ENCODE results near the gene EPHX1. TPM values are rescaled to one million over a fixed set of nuclear protein-coding genes. Genes with fewer than 3 reads are reported as not detected.

The EPHX1 gene
- total and polyA plus RNA-seq, 2 of the 8 experiments (the other 6 are each of a cell fraction or from before 2014, with no cell fraction given), result 45.3 to 79.1 TPM

DNA sequence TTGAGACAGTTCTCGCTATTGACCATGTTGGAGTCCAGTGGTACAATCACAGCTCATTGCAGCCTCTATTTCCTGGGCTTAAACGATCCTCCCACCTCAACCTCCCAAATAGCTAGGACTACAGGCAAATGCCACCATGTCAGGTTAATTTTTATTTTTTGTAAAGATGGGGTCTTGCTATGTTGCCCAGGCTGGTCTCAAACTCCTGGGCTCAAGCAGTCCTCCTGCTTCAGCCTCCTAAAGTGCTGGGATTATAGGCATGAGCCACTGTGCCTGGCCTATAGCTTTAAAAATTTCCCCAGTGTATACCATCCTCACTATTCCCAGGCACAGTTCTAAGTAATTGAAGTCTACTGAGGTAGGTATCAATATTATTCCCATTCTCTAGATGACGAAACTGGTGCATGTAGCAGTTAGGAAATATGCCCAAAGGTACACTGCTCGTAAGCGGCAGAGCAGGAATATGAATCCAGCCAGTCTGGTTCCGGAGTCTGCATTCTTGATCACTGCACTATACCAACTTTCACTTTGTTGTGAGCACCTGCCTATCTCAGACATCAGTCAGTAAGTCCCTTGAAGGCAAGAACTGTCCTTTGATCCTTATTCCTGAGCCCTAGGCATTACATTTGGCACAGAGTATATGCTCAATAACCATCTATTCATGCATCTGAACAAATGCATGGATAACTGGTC, 43.8 kb upstream of the EPHX1 start:
- Histone ChIP-seq H3K79me1 (ENCODE audit: low read depth, low read length) (no peaks in the 10 kb centered on the region), H3K27me3 (replicated peaks in 1 of 4; ENCODE audit: control insufficient read depth in 3 of 4, extremely low read depth in 1 of 4, insufficient read depth in 3 of 4, low read length in 3 of 4) (no peaks in the 10 kb centered on the region; a peak in 1 of 7 replicates), H3K9ac (replicated peaks in 1 of 4; ENCODE audit: extremely low read depth in 1 of 4, low read depth in 3 of 4, low read length in 3 of 4) (no peak overlapping the region; a peak in 1 of 7 replicates), H2AK5ac (ENCODE audit: low read depth, low read length) (no peak overlapping the region), H3K4me2 (ENCODE audit: insufficient read depth in 1 of 2, low read depth in 2 of 2, low read length in 2 of 2) (no peak overlapping the region), H3K27ac (ENCODE audit: low read depth, low read length) (no peak overlapping the region), H3K23me2 (ENCODE audit: low read depth, low read length) (0 out of 2 replicates have a peak, but pooled peaks cover 2% of the 10 kb centered on the region), H4K8ac (ENCODE audit: extremely low read depth, insufficient read depth, low read length) (no peak overlapping the region), H3K4ac (replicated peaks; ENCODE audit: insufficient read length, low read depth, low read length) (no peak overlapping the region), H2BK120ac (replicated peaks; ENCODE audit: low read depth, low read length) (no peak overlapping the region), H3K56ac (replicated peaks; ENCODE audit: insufficient read length, low read depth, low read length) (no peak overlapping the region), H3K23ac (ENCODE audit: insufficient read length) (no peak overlapping the region), H3K4me1 (replicated peaks in 1 of 4; ENCODE audit: control insufficient read depth in 3 of 4, insufficient read depth in 4 of 4, low read length in 3 of 4) (peaks cover 0 to 19% (median 12%) of the 10 kb centered on the region in 4 experiments; a peak in 6 of 7 replicates), H4K20me1 (replicated peaks in 1 of 2; ENCODE audit: control insufficient read depth in 1 of 2, insufficient read depth in 2 of 2, low read length in 2 of 2) (no peaks in the 10 kb centered on the region), H3K36me3 (ENCODE audit: control insufficient read depth in 2 of 4, insufficient read depth in 4 of 4, low read length in 3 of 4) (no peaks in the 10 kb centered on the region), H4K91ac (replicated peaks; ENCODE audit: insufficient read length, low read length) (no peak overlapping the region), H3K18ac (ENCODE audit: extremely low read depth, low read length) (no peak overlapping the region), H3K4me3 (ENCODE audit: extremely low read depth in 1 of 4, insufficient read depth in 2 of 4, low read depth in 3 of 4, low read length in 4 of 4) (no peak overlapping the region), H2BK12ac (ENCODE audit: low read depth, low read length) (no peak overlapping the region), H2AFZ (ENCODE audit: low read length) (no peak overlapping the region), H4K5ac (ENCODE audit: insufficient read length, low read depth, low read length) (no peak overlapping the region), H2BK5ac (ENCODE audit: low read depth, low read length) (no peak overlapping the region), H3K14ac (ENCODE audit: insufficient read length) (no peak overlapping the region), H3K79me2 (ENCODE audit: control insufficient read depth in 1 of 2, insufficient read depth in 2 of 2, low read length in 2 of 2) (no peaks in the 10 kb centered on the region), H2BK20ac (ENCODE audit: low read length) (no peak overlapping the region), H3K9me3 (ENCODE audit: insufficient read depth in 2 of 2, low read depth in 1 of 2, low read length in 1 of 2) (no peaks in the 10 kb centered on the region), H2BK15ac (ENCODE audit: low read length) (no peak overlapping the region)
- DNase-seq (ENCODE audit: low read depth in 1 of 2, low spot score in 2 of 2) (no peak), FAIRE-seq (no peak)
- ChIA-PET POLR2A (ENCODE audit: partially characterized antibody) (interaction anchor here (2.4 kb wide), 1 partner anchor 12 kb away, joined by 9 read pairs; the partner anchor contains the start of gene SRP9), CTCF (ENCODE audit: partially characterized antibody) (interaction anchor here (0.9 to 8.9 kb wide), 4 partner anchors 12 to 287 kb away, joined by 3 to 229 read pairs (median 6); no protein-coding TSS in a partner anchor)
- TF ChIP-seq SUZ12 (IDR thresholded peaks at IDR 0.05; ENCODE audit: low read length), result no peak
- WGBS, 2 experiments (ENCODE audit: extremely low coverage in 1 of 2, insufficient coverage in 1 of 2, insufficient read length in 1 of 2, insufficient replicate concordance in 2 of 2, low coverage in 1 of 2, low lambda C conversion rate in 2 of 2, missing lambda C conversion rate in 1 of 2), result 92% methylated on average over 6 of the region's 6 CpGs; no CpG with 5 or more reads in 1 of the 2 experiments
